Left colon (tissue), 2 donors: ENCODE measurements around the gene NOSIP. TPM values are rescaled to one million over a fixed set of nuclear protein-coding genes. Genes with fewer than 3 reads are reported as not detected.

Experiments
- ATAC-seq: fragments of 200-7000 bp; cut with Tn5 transposase; one replicate; pipeline ENCODE4 v1.9.1; 2020; ENCODE audit warnings: mild to moderate bottlenecking, moderate library complexity
- DNase-seq, 2 donors: peaks; one replicate each; pipeline ENCODE4 v3.0.0-alpha.2; 2020
- intact Hi-C, 2 donors: fragments of 100-400 bp; cut with DNase I in 1 of 2; cut with micrococcal nuclease in 1 of 2; formaldehyde crosslinking; loops; one replicate each; pipeline versions ENCODE4 v1.11.2 to v1.14.0; 2022; cut with DNase I, micrococcal nuclease
- total RNA-seq, 2 donors: library from RNA; stranded (reverse); fragmentation: NEBNext Ultra II Directional; extraction: Animal tissue kit (Norgen Biotek cat#: 25700); gene quantifications; one replicate each; pipeline ENCODE4 v1.2.1, GENCODE V29; 2021
- donor health status: DM: no; HTN: no; CAD: no.
- donor health status: DM: yes; HTN: yes; CAD: no.

Gene NOSIP
- total RNA-seq, 2 donors from 2014 or later: 62.8 to 66.4 TPM

DNA sequence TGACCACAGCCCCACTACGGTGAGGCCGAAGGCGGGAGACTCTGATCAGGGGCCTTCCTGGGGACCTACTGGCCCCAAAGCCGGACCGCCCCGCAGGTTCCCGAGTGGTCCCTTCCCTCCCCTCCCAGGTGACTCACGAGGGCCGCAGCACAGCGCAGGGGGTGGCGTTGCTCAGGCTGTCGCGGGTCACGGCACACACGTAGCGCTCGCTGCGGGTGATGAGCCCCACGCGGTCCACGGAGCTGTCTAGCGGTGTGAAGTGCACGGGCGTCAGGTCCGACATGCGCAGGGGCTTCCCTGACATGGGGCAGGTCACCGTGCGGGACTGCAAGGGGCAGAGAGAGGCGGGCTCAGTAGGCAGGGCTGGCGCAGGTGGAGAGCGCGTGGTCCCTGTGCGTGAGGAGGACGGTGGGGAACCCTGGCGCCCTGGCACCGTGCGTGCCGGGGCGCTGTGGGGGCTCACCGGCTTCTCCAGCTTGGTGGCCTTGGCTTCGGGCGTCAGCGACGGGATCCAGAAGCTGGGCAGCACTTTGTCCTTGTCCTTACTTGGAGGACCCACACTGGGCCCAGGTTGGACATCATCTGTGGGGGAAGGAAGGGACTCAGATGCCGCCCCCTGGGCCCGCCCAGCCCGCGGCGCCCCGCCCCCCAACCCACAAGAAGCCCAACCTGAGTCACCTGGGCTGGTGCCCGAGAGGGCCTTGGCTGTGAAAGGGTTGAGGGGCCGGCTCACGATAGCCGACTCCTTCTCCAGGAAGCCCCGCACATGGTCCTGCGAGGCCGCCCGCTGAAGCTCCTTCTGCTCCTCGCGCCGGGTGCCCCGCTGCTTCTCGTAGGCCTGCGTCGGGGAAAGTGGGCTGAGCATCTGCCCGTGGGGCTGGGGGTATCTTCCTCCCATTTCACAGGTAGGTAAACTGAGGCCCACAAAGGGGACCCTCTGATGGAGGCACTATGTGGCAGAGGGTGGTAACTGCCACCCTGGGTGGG is 23.7 kb downstream of the NOSIP start:
- intact Hi-C loops: no loop called here
- ATAC-seq (peak; percentile 3), DNase-seq (peak in 1 of 2 donors; percentile 36)

DNA sequence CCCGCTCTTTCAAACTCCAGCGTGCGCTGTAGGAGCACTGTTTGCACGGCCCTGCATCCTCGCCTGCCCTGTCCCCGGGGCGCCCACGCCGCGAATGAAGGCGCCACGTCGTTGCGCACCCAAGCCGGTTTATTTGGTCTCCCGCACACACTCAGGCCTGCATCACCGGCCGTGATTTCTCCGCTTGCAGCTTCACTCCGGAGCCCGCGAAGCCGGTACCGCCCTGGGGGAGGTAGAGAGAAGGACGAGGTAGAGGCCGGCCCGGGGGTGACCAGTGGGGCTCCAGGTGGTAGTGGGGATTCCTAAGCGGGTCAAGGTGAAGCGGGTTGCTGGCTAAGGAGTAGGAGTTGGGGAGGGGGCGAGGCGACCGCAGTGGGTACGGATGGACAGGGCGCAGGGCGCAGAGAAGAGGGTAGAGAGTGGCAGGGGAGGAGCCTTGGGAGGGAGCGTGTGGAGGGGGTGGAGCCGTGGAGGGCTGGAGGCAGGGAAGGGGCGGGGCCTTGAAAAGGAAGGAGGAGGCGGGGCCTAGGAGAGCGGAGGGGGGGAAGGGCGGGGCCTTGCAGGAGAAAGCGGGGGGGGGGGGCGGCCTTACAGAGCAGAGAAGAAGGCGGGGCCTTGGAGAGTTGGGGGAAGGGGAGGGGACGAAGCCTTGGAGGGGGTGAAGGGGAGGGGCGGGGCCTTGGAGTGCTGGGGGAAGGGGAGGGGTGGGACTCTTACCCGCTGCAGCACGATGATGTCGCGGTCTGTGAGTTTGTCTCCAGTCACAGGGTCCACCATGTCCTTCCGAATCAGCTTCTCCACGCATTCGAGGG is 24.6 kb downstream of the NOSIP start:
- DNase-seq (peak; percentile 82 to 90), ATAC-seq (peak; percentile 56)
- intact Hi-C loops: no loop called here

DNA sequence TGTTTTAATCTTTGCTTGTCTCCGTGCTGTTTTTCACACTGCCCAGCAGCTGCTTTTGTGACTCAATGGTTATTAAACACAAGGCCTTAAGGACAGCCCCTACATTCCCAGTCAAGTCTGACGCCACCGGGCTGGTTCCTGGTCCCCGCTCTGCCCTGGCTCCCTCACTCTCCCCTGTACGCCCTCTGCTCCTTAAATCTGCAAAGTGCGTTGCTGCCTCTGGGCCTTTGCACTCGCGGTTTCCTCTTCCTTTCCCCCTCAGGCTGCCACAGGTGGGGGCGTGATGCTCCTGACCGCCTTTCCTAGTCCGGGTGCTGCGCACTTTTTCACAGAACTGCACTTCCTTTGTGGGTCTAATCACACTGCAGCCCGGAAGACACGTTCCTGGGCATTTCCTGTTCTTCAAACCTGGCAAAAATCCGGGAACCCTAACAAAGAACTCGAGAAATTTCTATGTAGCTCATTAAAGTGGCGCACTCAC is 25.6 kb downstream of the NOSIP start:
- peak; percentile 25 for ATAC-seq

DNA sequence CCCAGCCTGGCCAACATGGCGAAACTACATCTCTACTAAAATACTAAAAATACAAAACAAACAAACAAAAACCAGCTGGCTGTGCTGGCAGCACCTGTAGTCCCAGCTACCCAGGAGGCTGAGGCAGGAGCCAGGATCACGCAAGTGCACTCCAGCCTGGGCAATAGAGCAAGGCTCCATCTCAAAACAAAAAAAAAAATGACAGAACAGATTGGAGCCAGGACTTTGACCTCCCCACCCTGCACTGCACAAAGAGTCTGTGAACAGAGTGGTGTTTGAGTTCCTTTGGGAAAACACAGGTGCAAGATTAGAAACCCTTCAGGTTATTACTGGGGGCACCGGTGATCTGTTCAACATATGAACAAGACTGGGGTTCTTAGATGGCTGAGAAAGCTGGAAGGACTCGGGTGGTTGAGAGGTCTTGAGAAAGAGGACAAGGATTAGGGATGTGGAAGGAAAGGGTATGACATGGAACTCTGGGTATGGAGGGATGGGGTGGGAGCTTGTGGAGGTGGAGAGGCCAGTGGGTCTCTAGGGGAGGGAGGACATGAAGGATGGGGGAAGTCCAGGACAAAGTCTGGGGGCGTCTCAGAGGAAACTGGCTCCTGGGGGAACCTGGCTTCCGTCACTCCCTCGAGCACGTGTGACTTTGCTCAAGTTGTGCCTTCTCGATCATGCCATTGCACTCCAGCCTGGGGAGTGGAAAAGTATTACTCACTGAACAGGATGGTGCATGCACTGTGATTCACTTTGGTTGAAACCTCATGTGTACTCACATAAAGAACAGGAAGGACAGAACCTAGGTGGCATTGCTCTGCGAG is 26.7 kb downstream of the NOSIP start:
- intact Hi-C loops: no loop called here
- ATAC-seq: peak; percentile 62
- peak; percentile 68 to 71 for DNase-seq

More for the DNA sequence above, 25.6 kb downstream of the NOSIP start:
- DNase-seq: peak in 1 of 2 donors; percentile 40
- intact Hi-C loops: no loop called here

DNA sequence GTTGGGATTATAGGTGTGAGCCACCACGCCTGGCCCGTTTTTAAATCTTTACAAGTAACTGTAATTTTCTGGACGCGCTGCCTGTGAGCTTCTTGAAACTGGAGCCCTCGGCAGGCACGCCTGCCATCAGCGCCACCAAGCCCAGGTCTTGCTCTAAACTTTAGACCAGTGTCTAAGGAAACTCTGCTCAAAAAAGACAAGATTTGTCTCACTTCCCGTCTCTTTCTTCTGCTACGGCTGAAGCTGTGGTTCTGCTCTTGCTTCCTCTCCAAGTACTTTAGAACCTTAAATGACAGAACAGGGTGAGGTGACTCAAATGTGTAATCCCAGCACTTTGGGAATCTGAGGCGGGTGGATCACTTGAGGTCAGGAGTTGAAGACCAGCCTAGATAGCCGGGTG is 27.6 kb downstream of the NOSIP start:
- intact Hi-C loops: no loop called here
- peak in 1 of 2 donors; percentile 45 for DNase-seq
- peak; percentile 10 for ATAC-seq

DNA sequence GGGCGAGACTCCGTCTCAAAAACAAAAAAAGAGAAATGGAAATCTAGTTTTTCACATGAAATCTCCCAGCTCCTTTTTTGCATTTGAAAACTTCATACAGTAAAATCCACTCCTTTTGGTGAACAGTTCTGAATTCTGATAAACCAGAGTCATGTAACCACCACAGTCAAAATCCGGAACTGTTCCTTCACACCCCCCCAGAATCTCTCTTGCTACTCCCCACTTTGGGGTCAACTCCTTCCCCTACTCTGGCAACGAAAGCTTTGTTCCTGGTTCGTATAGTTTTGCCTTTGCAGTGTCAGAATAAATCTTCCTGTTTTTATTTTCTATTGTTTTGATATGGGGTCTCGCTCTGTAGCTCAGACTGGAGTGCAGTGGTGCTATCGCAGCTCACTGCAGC is 28.8 kb downstream of the NOSIP start:
- intact Hi-C loops: no loop called here
- no peak for ATAC-seq
- DNase-seq: no peak

DNA sequence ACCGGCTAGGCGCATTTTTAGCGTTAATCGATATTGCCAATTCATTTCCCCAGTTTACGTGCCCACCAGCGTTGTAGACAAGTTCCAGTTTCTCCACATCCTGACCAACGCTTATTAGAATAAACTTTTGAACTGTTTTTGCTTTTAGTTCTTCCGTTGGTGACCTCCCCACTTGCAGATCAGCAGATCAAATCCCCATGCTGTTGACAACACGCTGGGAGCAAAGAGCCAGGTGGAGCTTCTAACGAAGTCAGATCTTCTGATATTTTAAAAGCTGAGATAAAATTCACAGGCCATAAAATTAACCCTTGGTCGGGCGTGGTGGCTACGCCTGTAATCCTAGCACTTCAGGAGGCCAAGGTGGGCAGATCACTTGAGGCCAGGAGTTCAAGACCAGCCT is 31.3 kb downstream of the NOSIP start:
- DNase-seq (peak in 1 of 2 donors; percentile 54), ATAC-seq (peak; percentile 45)
- intact Hi-C loops: no loop called here

DNA sequence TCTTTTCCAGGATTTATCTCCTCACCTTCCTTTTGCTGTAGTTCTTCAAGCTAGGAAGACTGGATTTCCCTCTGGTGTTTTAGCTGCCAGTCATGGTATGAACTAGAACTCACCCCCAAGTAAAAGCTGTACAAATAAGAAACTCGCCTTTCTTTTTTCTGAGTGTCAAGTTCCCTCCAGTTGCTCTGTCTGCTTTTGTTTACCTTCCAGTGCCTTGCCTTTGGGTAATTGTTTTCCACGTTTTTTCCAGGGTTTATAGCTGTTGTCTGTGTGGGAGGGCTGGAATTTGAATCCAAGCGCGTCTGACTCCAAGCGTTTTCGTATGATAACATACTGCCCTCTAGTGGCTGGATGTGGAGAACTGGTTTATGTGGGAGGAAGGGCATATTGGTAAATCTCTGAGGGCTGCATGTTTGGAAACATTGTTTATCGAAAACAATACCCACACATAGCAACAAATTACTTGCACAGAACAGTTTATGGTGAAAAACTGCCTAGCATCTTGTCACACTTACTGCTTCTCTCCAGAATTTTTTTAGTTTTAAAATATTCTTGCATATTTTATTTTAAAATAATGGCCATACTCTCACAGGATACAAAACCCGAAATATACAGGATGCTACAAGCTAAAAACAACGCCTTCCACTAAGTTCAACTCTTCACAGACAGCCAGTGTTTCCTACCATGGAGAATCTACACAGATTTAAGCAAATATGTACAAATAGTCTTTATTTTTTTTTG is 33.4 kb downstream of the NOSIP start:
- DNase-seq: peak; percentile 73 to 74
- peak; percentile 75 for ATAC-seq
- intact Hi-C loops: loop anchor here in 1 of 2 donors (2.0 kb wide), 1 partner anchor 34 kb away; the partner anchor contains the start of gene FCGRT

DNA sequence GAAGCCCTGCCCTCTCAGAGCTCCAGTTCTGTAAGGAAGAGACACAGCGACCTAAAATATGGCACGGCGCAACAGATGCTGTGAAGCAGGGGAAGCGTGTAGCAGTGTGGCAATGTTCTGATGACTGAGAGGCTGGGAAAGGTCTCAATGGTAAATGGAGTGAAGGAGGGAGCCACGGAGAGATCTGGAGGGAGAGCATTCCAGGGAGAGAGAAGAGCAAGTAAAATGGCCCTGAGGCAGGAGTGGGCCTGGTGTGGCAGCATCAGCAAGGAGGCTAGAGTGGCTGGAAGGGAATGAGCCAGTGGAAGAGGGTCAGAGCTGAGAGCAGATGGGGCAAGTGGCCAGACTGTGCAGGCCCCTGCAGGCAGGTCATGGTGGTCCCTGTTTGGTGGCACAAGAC is 36.2 kb downstream of the NOSIP start:
- no peak for DNase-seq
- intact Hi-C loops: no loop called here
- no peak for ATAC-seq

DNA sequence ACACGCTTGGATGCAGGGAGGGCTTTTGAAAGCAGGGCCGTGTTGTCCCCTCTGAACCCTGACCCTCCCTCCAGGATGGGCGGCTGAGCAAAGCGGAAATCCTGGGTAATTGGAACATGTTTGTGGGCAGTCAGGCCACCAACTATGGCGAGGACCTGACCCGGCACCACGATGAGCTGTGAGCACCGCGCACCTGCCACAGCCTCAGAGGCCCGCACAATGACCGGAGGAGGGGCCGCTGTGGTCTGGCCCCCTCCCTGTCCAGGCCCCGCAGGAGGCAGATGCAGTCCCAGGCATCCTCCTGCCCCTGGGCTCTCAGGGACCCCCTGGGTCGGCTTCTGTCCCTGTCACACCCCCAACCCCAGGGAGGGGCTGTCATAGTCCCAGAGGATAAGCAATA is 37.3 kb downstream of the NOSIP start:
- no peak for DNase-seq
- no peak for ATAC-seq
- intact Hi-C loops: no loop called here

DNA sequence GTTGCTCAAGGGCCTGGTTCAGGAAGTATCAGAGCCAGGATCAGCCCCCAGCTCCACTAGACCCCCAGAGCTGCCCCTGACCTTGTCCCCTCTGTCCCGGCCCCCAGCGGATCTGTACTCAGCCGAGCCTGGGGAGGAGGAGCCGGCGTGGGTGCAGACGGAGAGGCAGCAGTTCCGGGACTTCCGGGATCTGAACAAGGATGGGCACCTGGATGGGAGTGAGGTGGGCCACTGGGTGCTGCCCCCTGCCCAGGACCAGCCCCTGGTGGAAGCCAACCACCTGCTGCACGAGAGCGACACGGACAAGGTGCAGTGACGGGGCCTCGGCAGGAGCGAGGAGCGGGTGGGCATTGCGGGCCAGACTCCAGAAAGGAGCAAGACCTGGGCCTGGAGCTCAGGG is 37.9 kb downstream of the NOSIP start:
- intact Hi-C loops: no loop called here
- ATAC-seq: no peak
- DNase-seq: no peak

DNA sequence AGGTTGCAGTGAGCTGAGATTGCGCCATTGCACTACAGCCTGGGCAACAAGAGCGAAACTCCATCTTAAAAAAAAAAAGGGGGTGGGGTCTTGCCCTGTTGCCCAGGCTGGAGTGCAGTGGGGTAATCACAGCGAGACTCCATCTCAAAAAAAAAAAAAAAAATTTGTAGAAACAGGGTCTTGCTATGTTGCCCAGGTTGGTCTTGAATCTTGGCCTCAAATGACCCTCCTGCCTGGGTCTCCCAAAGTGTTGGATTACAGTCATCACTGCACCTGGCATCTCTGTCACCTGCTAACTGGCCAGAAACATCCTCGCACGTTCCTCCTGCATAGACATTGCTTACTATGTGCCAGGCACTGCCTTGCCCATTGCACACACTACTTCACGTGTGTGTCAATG is 38.4 kb downstream of the NOSIP start:
- DNase-seq (no peak), ATAC-seq (no peak)
- intact Hi-C loops: no loop called here

DNA sequence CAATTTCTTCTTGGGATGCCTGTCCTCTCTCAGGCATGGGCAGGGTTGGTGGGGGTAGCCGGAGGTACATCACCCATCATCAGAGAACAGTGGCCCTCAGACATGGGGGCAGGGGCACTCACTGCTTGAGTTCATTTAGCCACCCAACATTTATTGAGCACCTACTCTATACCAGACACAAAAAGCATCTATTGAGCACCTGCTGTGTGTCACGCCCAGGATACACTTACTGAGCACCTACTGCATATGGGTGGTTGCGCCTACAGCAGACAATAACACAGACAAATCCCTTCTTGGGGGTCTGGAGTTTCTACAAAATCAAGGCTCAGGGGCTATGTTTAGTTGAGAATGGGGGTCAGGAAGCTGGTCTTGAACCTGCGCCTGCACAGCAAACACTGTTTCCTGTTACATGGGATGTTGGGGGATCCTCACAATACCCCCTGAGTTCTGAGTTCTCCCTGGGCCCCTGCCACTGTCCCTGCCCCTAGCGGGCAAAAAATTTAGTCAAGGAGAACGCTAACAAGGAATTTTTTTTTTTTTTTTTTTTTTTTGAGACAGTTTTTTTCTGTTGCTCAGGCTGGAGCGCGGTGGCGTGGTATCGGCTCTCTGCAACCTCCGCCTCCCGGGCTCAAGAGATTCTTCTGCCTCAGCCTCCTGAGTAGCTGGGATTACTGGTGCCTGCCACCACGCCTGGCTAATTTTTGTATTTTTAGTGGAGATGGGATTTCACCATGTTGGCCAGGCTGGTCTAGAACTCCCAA is 41.0 kb downstream of the NOSIP start:
- DNase-seq: no peak
- intact Hi-C loops: no loop called here
- no peak for ATAC-seq

DNA sequence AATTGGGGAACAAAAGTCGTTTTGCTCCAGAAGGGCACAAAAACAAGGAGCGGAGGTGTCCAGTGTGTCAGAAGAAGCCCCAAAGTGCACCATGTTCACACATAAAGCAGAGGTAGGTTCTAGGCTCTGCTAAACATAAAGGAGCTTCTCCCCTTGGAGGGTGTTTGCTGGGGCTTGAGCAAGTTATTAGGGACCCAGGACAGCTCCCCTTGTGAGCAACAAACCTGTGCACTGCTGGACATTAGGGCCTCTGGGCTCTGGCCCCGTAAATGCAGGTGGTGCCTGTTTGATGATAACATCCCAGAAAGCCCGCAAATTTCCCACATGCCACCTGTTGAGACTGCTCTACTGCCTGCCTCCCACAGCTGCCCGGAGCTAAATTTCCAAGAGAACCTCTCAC is 41.7 kb downstream of the NOSIP start:
- DNase-seq (no peak), ATAC-seq (no peak)
- intact Hi-C loops: no loop called here

DNA sequence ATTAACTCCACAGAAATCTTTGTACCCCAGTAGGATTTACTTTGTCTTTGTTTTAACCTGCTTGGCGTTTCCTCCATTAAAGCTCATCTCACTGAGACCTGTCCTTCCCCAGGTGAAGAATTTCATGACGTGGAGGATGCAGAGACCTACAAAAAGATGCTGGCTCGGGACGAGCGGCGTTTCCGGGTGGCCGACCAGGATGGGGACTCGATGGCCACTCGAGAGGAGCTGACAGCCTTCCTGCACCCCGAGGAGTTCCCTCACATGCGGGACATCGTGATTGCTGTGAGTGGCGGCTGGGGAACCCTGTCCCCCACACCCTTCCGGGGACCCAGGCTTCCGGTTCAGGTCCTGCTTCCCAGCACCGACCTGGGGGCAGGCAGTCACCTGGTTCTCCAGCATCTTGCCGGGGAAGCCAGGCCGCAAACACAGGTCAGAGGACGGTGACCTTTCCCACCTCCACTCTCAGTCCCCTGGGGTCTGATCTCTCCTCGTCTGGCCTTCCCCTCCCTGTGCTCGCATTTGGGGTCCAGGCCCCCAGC is 43.4 kb downstream of the NOSIP start:
- intact Hi-C loops: no loop called here
- DNase-seq (no peak), ATAC-seq (no peak)

DNA sequence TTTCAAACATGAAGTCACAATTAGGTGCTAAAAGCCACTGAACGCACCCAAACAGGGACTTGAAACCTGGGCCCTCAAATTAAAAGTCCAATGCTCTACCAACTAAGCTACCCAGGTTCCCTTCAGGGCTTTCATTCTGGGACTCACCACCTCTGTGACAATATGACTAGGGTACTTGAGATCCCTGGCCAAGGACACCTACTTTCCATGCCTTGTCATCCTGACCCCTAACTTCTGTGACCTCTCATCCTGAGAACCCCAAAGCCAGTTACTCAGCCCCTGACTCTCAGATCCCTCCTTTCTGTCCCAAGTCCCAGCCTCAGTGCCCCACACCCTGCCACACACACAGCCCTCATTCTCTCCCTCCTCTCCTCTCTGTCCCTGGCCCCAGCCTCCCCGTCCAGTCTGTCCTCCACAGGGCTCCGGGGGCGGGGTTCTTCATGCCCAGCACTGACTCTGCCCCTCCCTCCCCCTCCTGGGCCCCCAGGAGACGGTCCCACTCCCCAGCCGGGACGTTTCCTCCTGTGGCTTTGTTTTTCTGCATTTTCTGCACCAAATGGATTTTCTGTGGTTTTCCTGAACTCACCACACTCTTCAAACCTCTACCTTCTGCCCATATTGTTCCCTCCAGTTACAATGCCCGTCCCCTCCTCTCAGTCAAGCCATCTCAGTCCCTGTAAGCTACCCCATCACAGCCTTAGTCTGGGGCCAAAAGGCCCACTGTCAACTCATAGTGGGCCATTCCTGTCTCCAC is 45.5 kb downstream of the NOSIP start:
- no peak for ATAC-seq
- intact Hi-C loops: no loop called here
- no peak for DNase-seq
